ENCODE results near the gene ZNF662. TPM values are rescaled to one million over a fixed set of nuclear protein-coding genes. Genes with fewer than 3 reads are reported as not detected.

ZNF662 gene
- total RNA-seq, 2 donors from 2014 or later: 4.0 to 6.5 TPM

DNA sequence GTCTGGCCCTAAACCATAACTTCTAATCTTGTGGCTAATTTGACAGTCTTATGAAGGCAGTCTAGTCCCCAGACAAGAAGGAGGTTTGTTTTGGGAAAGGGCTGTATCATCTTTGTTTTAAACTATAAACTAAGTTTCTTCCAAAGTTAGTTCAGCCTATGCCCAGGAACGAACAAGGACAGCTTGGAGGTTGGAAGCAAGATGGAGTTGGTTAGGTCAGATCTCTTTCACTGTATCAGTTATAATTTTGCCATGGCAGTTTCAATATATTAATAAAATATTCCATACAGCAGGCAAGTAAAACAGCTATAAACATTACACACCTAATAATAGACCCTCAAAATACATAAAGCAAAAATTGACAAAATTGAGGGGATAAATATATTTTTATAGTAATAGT is 13.1 kb upstream of the ZNF662 start:
- TF ChIP-seq POLR2A (IDR thresholded peaks at IDR 0.05): no peak
- TF ChIP-seq, protein P1, sequence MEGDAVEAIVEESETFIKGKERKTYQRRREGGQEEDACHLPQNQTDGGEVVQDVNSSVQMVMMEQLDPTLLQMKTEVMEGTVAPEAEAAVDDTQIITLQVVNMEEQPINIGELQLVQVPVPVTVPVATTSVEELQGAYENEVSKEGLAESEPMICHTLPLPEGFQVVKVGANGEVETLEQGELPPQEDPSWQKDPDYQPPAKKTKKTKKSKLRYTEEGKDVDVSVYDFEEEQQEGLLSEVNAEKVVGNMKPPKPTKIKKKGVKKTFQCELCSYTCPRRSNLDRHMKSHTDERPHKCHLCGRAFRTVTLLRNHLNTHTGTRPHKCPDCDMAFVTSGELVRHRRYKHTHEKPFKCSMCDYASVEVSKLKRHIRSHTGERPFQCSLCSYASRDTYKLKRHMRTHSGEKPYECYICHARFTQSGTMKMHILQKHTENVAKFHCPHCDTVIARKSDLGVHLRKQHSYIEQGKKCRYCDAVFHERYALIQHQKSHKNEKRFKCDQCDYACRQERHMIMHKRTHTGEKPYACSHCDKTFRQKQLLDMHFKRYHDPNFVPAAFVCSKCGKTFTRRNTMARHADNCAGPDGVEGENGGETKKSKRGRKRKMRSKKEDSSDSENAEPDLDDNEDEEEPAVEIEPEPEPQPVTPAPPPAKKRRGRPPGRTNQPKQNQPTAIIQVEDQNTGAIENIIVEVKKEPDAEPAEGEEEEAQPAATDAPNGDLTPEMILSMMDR (IDR thresholded peaks at IDR 0.05): no peak
- WGBS, 2 donors: 77% methylated on average over 1 of the region's 1 CpG

DNA sequence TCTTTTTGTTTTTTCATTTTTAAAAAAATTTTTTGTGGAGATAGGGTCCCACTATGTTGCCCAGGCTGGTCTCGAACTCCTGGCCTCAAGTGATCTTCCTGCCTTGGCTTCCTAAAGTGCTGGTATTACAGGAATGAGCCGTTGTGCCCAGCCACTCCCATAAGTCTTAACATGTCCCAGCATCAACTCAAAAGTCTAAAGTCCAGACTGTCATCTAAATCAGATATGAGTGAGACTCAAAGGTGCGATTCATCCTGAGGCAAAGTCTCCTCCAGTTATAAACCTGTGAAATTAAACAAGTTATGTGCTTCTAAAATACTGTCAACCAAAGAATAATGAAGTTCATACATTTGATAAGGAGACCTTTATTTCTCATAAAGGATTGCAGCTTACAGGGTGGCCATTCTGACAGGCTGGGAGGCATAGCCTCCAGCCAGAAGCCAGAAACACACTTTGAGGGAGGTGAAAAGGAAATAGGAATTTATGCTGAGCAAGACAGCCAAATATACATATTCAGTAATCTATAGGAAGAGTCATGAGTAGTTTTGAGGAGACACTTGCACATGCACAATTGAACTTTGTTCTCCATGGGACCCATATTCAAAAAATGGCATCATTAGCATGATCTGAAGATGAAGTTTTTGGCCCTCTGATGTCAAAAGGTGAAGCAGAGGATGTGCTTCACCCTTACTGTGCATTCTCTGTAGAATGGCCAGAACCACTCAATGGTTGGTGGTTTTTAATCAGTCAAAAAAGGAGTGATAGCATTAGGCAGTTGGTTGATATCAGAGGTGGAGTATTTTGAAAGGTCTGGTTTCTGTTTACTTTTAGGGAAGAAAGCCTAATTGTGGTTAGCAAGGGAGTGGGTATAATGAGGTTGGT is 11.0 kb upstream of the ZNF662 start:
- WGBS, 2 donors: 47 to 63% methylated on average over 3 of the region's 3 CpGs
- Histone ChIP-seq H3K36me3 (replicated peaks in 1 of 2; ENCODE audit: insufficient read depth in 1 of 2, low read depth in 2 of 2) (no peaks in the 10 kb centered on the region), H3K27ac (no peak overlapping the region), H3K4me1 (no peaks in the 10 kb centered on the region), H3K4me3 (no peak overlapping the region), H3K27me3 (no peaks in the 10 kb centered on the region), H3K9me3 (no peaks in the 10 kb centered on the region)
- ATAC-seq: no peak
- no peak for TF ChIP-seq POLR2A (IDR thresholded peaks at IDR 0.05)
- TF ChIP-seq, protein P1 (IDR thresholded peaks at IDR 0.05): no peak
- DNase-seq: no peak
- intact Hi-C loops (cut with DNase I): no loop called here

More for the DNA sequence above, 13.1 kb upstream of the ZNF662 start:
- H3K4me1 ChIP-seq: no peaks in the 10 kb centered on the region
- no peak for ATAC-seq
- no peak overlapping the region for H3K27ac ChIP-seq
- intact Hi-C loops (cut with DNase I): no loop called here
- H3K9me3 ChIP-seq: no peaks in the 10 kb centered on the region
- no peaks in the 10 kb centered on the region for H3K36me3 ChIP-seq (replicated peaks in 1 of 2; ENCODE audit: insufficient read depth in 1 of 2, low read depth in 2 of 2)
- no peak for DNase-seq
- no peaks in the 10 kb centered on the region for H3K27me3 ChIP-seq
- no peak overlapping the region for H3K4me3 ChIP-seq

DNA sequence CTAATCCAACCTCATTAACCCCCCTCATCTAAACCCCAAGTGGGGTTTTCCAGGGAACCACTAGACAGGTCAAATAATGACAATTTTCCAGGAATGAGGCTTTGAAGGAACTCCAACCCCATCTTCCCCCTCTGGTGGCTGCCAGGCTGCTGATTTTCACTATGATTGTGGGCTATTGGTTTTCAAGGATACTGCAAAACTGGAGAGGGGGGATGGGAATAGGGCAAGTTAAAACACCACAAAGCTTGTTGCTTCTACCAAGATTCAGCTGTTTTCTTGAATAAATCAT is 10.4 kb upstream of the ZNF662 start:
- no peaks in the 10 kb centered on the region for H3K36me3 ChIP-seq (replicated peaks in 1 of 2; ENCODE audit: insufficient read depth in 1 of 2, low read depth in 2 of 2)
- H3K9me3 ChIP-seq: no peaks in the 10 kb centered on the region
- TF ChIP-seq, protein P1 (IDR thresholded peaks at IDR 0.05): no peak
- no peak for TF ChIP-seq POLR2A (IDR thresholded peaks at IDR 0.05)
- DNase-seq (no peak), ATAC-seq (no peak)
- H3K4me1 ChIP-seq: no peaks in the 10 kb centered on the region
- intact Hi-C loops (cut with DNase I): no loop called here
- no peak overlapping the region for H3K27ac ChIP-seq
- H3K4me3 ChIP-seq: no peak overlapping the region
- H3K27me3 ChIP-seq: no peaks in the 10 kb centered on the region

DNA sequence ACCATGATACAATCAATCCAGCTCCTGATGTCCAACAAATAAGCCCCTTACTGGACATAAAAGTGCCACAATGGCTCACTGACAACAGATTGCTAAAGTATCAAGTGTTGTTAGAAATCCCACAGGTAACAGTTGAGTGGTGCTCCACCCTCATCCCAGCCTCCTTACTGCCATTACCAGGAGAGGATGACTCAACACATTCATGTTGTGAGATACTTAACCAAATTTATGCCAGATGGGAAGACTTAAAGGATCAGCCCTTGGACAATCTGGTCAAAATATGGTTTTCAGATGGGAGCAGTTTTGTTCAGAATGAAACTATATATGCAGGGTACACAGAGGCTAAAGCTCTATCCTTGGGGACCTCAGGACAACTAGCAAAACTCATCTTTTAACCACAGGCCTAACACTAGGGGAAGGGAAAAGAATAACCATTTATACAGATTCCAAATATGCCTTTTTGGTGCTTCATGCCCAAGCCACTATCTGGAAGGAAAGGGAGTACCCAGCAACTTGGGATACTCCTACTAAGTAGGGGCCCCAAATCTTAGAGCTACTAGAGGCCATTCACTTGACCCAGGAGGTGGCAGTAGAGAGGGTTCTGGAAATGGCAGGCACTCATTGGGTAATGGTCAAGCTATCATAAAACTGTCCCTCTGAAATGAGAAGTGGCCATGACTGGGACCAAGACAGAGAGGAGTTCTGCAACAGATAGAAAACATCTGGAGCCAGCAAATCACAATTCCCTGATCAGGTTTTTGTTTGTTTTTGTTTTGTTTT is 6.9 kb upstream of the ZNF662 start:
- Histone ChIP-seq H3K27me3 (no peaks in the 10 kb centered on the region), H3K36me3 (replicated peaks in 1 of 2; ENCODE audit: insufficient read depth in 1 of 2, low read depth in 2 of 2) (no peaks in the 10 kb centered on the region), H3K9me3 (no peaks in the 10 kb centered on the region), H3K27ac (no peak overlapping the region), H3K4me3 (no peak overlapping the region), H3K4me1 (no peaks in the 10 kb centered on the region)
- DNase-seq (no peak), ATAC-seq (no peak)
- TF ChIP-seq, protein P1 (IDR thresholded peaks at IDR 0.05): no peak
- TF ChIP-seq POLR2A (IDR thresholded peaks at IDR 0.05): no peak
- intact Hi-C loops (cut with DNase I): no loop called here
